IPS-15b (cell line): ENCODE measurements around the gene NUDCD3.

Source experiments
- H3K27me3 ChIP-seq: one replicate; pipeline ENCODE4 v1.6.1; 2013; ENCODE audit warnings: low read length; ENCODE audit not compliant: control insufficient read depth, insufficient read depth
- H3K36me3 ChIP-seq: one replicate; pipeline ENCODE4 v1.6.1; 2013; ENCODE audit warnings: low read length; ENCODE audit not compliant: control insufficient read depth, insufficient read depth
- H3K4me1 ChIP-seq: one replicate; pipeline ENCODE4 v1.6.1; 2013; ENCODE audit warnings: mild to moderate bottlenecking, low read length; ENCODE audit not compliant: control insufficient read depth, insufficient read depth
- H3K4me3 ChIP-seq: one replicate; pipeline ENCODE4 v1.5.1; 2013; ENCODE audit warnings: low read depth, low read length
- H3K9ac ChIP-seq: one replicate; pipeline ENCODE4 v1.6.1; 2013; ENCODE audit warnings: low read depth, mild to moderate bottlenecking, low read length
- H3K9me3 ChIP-seq: one replicate; pipeline ENCODE4 v1.6.1; 2013; ENCODE audit warnings: mild to moderate bottlenecking, low read length; ENCODE audit not compliant: control insufficient read depth, insufficient read depth

NUDCD3 gene

DNA sequence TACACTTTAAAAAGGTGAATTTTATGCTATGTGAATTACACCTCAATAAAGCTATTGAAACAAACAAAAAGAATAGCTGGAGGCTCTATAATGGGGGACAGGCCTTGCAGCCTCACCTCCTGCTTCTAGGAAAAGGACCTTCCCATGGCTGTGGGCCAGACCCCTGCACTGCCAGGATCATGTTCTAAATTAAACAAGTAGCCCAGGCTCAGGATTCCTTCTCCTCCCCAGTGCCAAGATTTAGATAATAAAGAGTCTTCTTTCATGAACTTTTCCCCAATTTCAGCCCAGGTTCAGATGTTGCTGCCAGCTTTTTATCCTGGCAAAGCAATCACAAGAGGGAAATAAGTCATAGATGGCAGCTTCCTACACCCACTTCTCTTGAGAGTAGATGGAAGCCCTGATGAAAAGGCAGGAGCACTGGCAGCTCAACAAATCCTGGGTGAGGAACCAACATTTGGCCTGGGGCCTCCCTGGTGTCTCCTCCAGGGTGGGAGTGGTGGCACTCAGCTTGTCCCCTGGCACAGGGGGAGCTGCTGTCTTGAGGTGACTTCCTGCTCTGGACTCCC lies 142.8 kb downstream of the NUDCD3 start:
- Histone ChIP-seq H3K4me3 (no peak overlapping the region), H3K27me3 (no peaks in the 10 kb centered on the region), H3K4me1 (no peaks in the 10 kb centered on the region), H3K9me3 (no peaks in the 10 kb centered on the region), H3K36me3 (no peaks in the 10 kb centered on the region), H3K9ac (no peak overlapping the region)

DNA sequence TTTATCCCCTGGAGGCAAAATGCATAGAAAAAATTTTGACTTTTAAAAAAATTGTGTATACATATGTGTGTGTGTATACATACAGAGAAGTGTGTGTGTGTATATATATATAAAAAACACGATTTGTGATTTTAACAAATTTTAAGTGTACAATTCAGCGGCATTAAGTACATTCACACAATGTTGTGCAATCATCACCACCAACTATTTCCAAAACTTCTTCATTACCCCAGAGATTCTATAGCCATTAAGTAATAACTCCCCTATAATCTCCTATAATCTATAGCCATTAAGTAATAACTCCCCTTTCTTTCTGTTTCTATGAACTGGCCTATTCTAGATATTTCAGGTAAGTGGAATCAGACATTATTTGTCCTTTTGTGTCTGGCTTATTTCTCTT lies 144.4 kb downstream of the NUDCD3 start:
- Histone ChIP-seq H3K4me3 (no peak overlapping the region), H3K36me3 (no peaks in the 10 kb centered on the region), H3K9me3 (no peaks in the 10 kb centered on the region), H3K27me3 (no peaks in the 10 kb centered on the region), H3K4me1 (no peaks in the 10 kb centered on the region), H3K9ac (no peak overlapping the region)

DNA sequence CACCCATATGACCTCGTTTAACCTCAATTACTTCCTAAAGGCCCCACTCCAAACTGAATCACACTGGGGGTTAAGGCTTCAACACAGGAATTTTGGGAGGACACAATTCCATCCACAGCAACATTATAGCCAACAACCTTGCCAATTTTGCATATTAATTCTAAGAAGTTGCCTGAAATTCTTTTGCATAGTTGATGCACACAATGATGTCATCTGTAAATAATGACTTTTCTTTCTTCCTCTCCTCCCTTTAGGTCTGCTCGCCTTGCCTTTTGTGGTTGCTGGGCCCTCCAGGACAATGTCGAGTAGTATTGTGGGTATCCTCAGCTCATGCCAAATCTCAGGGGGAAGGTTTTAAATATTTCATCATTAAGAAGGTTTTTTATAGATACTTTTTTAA lies 149.1 kb downstream of the NUDCD3 start:
- Histone ChIP-seq H3K9me3 (no peaks in the 10 kb centered on the region), H3K36me3 (no peaks in the 10 kb centered on the region), H3K27me3 (no peaks in the 10 kb centered on the region), H3K4me1 (no peaks in the 10 kb centered on the region), H3K9ac (no peak overlapping the region), H3K4me3 (no peak overlapping the region)

DNA sequence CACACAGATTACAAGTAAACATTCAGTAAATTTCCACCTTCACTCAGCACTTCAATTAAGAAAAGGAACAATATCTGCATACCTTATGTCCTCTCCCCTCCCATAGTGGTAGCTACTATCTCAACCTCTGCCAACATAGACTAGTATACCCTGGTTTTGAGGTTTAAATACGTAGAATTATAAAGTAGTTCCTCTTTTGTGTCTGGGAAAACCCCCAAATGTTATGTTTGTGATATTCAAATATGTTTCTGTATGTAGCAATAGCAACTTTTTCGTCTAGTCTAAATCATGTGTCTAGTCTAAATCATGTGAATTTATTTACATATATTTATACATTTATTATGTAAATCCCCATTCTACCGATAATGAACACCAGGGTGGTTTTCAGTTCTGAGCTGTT lies 151.9 kb downstream of the NUDCD3 start:
- H3K4me1 ChIP-seq = no peaks in the 10 kb centered on the region
- no peaks in the 10 kb centered on the region for H3K36me3 ChIP-seq
- no peak overlapping the region for H3K4me3 ChIP-seq
- no peak overlapping the region for H3K9ac ChIP-seq
- no peaks in the 10 kb centered on the region for H3K9me3 ChIP-seq
- H3K27me3 ChIP-seq = no peaks in the 10 kb centered on the region

DNA sequence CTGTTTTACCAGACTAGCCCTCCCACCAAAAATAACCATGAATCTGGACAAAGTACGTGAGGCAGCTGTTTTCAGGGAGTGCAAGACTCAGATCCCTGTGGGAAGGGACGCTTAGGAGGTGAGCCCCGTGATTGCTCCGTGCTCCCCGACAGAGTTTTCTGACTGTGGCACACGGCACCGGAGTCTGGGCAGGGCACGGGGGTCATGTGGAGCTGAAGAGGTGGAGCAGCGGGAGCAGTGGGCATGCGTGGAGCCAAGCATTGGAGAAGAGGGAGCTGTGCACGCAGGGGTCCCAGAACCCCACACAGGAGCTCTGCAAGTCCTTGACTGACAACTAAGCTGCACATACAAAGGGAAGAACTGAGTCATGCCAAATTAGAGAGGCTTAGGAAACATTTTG lies 154.0 kb downstream of the NUDCD3 start:
- Histone ChIP-seq H3K9me3 (no peaks in the 10 kb centered on the region), H3K27me3 (no peaks in the 10 kb centered on the region), H3K9ac (no peak overlapping the region), H3K4me1 (no peaks in the 10 kb centered on the region), H3K4me3 (no peak overlapping the region), H3K36me3 (no peaks in the 10 kb centered on the region)

DNA sequence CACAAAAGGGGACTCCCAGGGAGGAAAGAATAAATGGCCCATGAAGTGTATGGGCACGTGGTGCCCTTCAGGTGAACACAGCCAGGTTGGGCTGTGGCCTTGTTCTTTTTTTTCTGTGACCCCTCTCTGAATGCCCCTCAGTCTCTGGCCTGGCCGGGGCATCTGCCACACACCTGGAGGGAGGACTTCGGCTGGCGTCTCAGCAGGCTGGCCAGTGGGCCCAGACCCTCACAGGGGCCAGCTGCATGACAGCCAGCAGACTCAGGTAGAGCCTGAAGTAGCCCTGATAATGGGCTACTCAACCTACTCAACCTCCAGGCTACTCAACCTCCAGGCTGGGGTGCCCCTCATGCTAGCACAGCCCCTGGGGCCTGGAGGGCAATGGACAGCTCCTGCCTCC lies 155.3 kb downstream of the NUDCD3 start:
- Histone ChIP-seq H3K9ac (no peak overlapping the region), H3K27me3 (no peaks in the 10 kb centered on the region), H3K36me3 (no peaks in the 10 kb centered on the region), H3K4me3 (no peak overlapping the region), H3K4me1 (no peaks in the 10 kb centered on the region), H3K9me3 (no peaks in the 10 kb centered on the region)

DNA sequence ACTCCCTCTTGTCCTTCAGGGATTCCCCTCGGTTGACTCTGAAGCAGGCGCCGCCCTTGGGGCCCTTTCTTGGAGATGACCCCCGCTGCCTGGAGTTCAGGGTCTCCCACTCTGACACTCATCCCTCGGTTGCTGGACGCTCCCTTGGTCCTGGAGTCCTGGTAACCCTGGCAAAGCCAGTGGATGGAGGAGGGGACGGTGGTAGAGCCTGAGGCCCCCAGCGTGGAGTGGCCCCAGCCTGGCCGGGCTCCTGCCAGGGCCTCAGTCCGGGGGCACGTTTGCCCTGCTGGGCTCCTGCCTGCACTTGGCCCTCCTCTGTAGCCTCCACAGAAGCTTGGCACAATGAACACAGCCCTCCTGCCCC lies 155.7 kb downstream of the NUDCD3 start:
- H3K9ac ChIP-seq = no peak overlapping the region
- H3K9me3 ChIP-seq = no peaks in the 10 kb centered on the region
- no peaks in the 10 kb centered on the region for H3K27me3 ChIP-seq

DNA sequence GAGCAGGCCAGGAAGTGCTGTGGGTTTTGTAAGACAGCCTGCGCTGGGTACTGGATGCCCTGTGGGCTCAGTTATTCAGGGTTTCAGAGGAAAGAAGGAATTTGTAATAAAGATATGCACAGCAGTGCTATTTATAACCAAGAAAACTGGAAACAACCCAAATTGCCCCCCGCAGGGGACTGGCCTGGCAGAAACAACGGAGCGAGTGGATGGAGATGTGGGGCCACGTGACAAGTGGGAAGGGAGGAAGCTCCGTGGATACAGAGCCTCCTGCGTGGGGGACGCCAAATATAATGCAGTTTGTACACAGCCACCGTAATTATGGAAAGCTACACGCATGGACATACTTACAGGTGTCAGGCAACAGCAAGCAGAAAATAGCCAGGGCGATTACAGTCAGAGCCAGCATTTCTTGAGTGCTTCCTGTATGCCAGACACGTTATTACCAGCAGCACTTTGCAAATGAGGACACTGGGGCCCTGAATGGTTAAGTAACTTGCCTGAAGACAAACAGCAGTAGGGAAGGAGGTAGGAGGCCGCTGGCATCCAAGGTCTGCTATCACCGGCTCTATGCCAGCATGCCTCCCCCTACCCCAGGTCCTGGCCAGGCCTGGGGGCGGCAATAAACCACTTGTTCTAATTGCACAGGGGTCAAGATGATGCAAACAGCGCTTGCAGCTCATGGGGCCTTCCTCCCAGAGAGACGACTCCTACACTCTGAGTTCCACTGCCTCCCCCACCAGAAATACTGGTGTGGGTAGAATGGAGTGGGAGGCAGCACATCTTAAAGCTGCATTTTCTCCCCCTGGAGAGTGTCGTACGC lies 156.3 kb downstream of the NUDCD3 start:
- Histone ChIP-seq H3K36me3 (no peaks in the 10 kb centered on the region), H3K27me3 (no peaks in the 10 kb centered on the region), H3K9me3 (no peaks in the 10 kb centered on the region), H3K4me1 (no peaks in the 10 kb centered on the region), H3K4me3 (no peak overlapping the region), H3K9ac (no peak overlapping the region)

More for the DNA sequence above, 155.7 kb downstream of the NUDCD3 start:
- Histone ChIP-seq H3K4me3 (no peak overlapping the region), H3K36me3 (no peaks in the 10 kb centered on the region), H3K4me1 (no peaks in the 10 kb centered on the region)

DNA sequence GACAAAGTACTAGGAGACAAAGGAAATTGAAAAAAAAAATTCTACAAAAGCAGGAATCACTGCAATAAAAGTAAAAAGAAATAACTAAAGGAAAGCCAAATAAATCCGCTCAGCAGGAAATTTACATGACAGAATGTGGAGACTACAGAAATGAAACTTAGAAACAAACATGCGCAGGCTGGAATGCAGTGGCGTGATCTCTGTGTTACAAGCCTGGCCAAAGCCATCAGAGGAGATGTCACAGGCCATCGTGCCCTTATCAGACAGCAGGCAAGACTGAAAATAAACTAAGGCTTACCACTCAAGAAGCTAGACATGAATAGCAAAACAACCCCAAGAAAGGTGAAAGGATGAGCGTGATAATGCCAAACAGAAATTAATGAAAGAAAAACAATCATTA lies 158.8 kb downstream of the NUDCD3 start:
- no peak overlapping the region for H3K9ac ChIP-seq
- H3K9me3 ChIP-seq = no peaks in the 10 kb centered on the region
- no peak overlapping the region for H3K4me3 ChIP-seq
- H3K27me3 ChIP-seq = peaks cover 14% of the 10 kb centered on the region
- no peaks in the 10 kb centered on the region for H3K36me3 ChIP-seq
- no peaks in the 10 kb centered on the region for H3K4me1 ChIP-seq

DNA sequence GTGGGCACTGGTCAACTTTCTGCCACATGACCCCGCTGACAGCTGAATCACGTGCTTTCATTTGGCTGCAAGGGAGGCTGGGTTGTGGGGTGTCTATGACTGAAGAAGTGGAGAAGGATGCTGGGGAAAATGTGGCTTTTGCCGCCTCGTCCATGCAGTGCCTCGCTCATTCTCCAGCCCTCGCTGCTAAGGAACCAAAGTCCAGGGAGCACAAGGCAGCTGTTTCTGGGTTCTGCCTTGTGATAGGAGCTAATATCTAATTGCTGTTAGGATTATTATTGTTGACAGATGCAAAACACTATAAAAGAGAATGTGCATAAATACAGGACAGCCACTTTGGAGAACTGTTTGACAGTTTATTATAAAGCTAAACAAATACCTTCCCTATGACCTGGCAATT lies 160.1 kb downstream of the NUDCD3 start:
- no peak overlapping the region for H3K9ac ChIP-seq
- no peaks in the 10 kb centered on the region for H3K36me3 ChIP-seq
- H3K27me3 ChIP-seq = peaks cover 24% of the 10 kb centered on the region
- no peak overlapping the region for H3K4me3 ChIP-seq
- peaks cover 4% of the 10 kb centered on the region for H3K4me1 ChIP-seq
- no peaks in the 10 kb centered on the region for H3K9me3 ChIP-seq

DNA sequence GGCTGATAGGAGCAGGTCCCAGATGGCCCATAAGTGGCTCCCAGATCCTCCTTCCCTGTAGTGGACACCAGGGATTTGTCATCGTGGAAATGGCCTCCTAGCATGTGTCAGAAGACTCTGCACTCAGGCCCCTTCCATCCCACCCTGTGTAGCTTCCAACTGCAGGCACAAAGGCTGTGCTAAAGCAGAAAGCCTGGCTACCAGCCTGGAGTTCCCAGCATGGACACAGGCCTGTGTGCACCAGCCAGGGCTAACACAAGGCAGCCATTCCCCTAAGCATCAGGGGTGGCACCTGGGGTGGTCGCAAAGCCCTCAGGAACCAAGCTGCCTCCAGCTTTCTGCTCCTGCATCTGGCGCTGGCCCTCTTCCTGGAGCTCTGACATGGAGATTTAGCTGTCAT lies 160.6 kb downstream of the NUDCD3 start:
- no peak overlapping the region for H3K9ac ChIP-seq
- H3K36me3 ChIP-seq = no peaks in the 10 kb centered on the region
- peaks cover 4% of the 10 kb centered on the region for H3K4me1 ChIP-seq
- no peak overlapping the region for H3K4me3 ChIP-seq
- H3K27me3 ChIP-seq = peaks cover 24% of the 10 kb centered on the region
- H3K9me3 ChIP-seq = no peaks in the 10 kb centered on the region
